ENCODE results near the gene FBXO4.

- TF ChIP-seq CTCF (IDR thresholded peaks at IDR 0.05) = no peak
- TF ChIP-seq POLR2A (IDR thresholded peaks at IDR 0.05) = no peak
- no peak for TF ChIP-seq POLR2AphosphoS5 (IDR thresholded peaks at IDR 0.05)
Measured at GRCh38 chr5:41885286-41885685, 39.8 kb upstream of the FBXO4 start.
